ENCODE measurements around the gene COQ8B. TPM values are rescaled to one million over a fixed set of nuclear protein-coding genes. Genes with fewer than 3 reads are reported as not detected.
"Not testable (repeated sequence)": the region's sequence is repeated elsewhere in the genome, so short reads cannot be mapped to it uniquely, and the experiment has no call there.

The COQ8B gene
- total and polyA plus RNA-seq, 9 donors: 18.2 to 26.5 (median 23.3) TPM

DNA sequence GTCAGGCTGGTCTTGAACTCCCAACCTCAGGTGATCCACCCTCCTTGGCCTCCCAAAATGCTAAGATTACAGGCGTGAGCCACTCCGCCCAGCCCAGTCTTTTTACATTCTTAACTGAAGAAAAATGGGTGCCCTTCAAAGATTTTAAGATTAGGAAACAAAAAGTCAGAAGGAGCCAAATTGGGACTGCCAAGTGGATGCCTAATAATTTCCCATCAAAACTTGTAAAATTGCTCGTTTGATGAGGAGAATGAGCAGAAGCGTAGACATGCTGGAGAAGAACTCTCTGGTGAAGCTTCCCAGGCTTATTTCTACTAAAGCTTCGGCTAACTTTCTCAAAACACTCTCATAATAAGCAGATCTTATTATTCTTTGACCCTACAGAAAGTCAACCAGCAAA lies 57.6 kb downstream of the COQ8B start:
- Histone ChIP-seq H3K27ac (ENCODE audit: low read length) (no peak overlapping the region), H3K4me1 (ENCODE audit: control insufficient read depth, insufficient read depth, low read length) (peaks cover 10% of the 10 kb centered on the region), H3K4me3 (ENCODE audit: low read length) (no peak overlapping the region), H3K9me3 (replicated peaks; ENCODE audit: control insufficient read depth, low read depth, low read length) (no peaks in the 10 kb centered on the region), H3K36me3 (ENCODE audit: control insufficient read depth, insufficient read depth, low read length) (no peaks in the 10 kb centered on the region), H3K27me3 (ENCODE audit: control insufficient read depth, insufficient read depth, low read length) (peaks cover 5% of the 10 kb centered on the region)
- 79% methylated on average over 2 of the region's 5 CpGs for WGBS (ENCODE audit: insufficient coverage)
- no peak for DNase-seq

DNA sequence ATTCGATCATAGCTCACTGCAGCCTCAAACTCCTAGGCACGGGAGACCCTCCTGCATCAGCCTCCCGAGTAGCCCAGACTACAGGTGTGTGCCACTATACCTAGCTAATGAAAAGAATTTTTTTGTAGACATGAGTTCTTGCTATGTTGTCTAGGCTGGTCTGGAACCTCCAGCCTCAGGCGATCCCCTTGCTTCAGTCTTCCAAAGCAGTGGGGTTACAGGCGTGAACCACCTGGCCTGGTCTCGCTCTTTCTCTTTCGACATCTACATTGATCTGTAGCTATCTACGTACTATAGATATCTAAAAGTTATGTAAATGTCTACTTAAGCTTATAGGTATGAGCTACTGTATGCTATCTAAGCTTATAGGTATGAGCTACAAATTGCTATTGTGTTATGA lies 58.7 kb downstream of the COQ8B start:
- WGBS (ENCODE audit: insufficient coverage): 80% methylated on average over 2 of the region's 8 CpGs
- peaks cover under 1% of the 10 kb centered on the region for H3K4me1 ChIP-seq (ENCODE audit: control insufficient read depth, insufficient read depth, low read length)
- H3K4me3 ChIP-seq (ENCODE audit: low read length): no peak overlapping the region
- no peak overlapping the region for H3K27ac ChIP-seq (ENCODE audit: low read length)
- DNase-seq: no peak
- H3K9me3 ChIP-seq (replicated peaks; ENCODE audit: control insufficient read depth, low read depth, low read length): no peaks in the 10 kb centered on the region
- H3K27me3 ChIP-seq (ENCODE audit: control insufficient read depth, insufficient read depth, low read length): peaks cover 5% of the 10 kb centered on the region
- no peaks in the 10 kb centered on the region for H3K36me3 ChIP-seq (ENCODE audit: control insufficient read depth, insufficient read depth, low read length)

DNA sequence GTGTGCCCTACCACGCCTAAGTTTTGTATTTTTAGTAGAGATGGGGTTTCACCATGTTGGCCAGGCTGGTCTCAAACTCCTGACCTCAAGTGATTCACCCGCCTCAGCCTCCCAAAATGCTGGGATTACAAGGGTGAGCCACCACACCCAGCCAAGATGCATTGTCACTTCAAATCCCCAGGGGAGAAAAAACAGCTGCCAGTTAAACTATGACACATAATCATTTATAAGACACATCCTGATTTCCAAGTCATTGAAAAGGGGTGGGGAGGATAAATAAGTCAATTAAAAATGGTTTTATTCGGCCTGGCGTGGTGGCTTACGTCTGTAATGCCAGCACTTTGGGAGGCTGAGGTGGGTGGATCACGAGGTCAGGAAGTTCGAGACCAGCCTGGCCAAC lies 61.0 kb downstream of the COQ8B start:
- DNase-seq; H3K4me3 ChIP-seq (ENCODE audit: low read length); H3K27me3 ChIP-seq (ENCODE audit: control insufficient read depth, insufficient read depth, low read length); H3K4me1 ChIP-seq (ENCODE audit: control insufficient read depth, insufficient read depth, low read length); H3K9me3 ChIP-seq (replicated peaks; ENCODE audit: control insufficient read depth, low read depth, low read length); H3K27ac ChIP-seq (ENCODE audit: low read length); H3K36me3 ChIP-seq (ENCODE audit: control insufficient read depth, insufficient read depth, low read length): not testable (repeated sequence)
- 86% methylated on average over 1 of the region's 7 CpGs for WGBS (ENCODE audit: insufficient coverage)

DNA sequence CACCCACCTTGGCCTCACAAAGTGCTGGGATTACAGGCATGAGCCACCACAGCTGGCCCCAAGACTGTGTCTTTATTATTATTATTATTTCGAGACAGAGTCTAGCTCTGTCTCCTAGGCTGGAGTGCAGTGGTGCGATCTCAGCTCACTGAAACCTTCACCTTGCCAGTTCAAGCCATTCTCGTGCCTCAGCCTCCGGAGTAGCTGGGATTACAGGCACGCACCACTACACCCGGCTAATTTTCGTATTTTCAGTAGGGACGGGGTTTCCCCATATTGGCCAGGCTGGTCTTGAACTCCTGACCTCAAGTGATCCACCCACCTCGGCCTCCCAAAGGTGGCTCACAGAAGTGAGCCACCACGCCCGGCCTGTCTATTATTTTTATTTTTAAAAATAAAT lies 64.4 kb downstream of the COQ8B start:
- WGBS (ENCODE audit: insufficient coverage): 93% methylated on average over 7 of the region's 11 CpGs
- H3K4me1 ChIP-seq (ENCODE audit: control insufficient read depth, insufficient read depth, low read length); DNase-seq; H3K4me3 ChIP-seq (ENCODE audit: low read length); H3K36me3 ChIP-seq (ENCODE audit: control insufficient read depth, insufficient read depth, low read length); H3K27ac ChIP-seq (ENCODE audit: low read length); H3K9me3 ChIP-seq (replicated peaks; ENCODE audit: control insufficient read depth, low read depth, low read length); H3K27me3 ChIP-seq (ENCODE audit: control insufficient read depth, insufficient read depth, low read length): not testable (repeated sequence)

DNA sequence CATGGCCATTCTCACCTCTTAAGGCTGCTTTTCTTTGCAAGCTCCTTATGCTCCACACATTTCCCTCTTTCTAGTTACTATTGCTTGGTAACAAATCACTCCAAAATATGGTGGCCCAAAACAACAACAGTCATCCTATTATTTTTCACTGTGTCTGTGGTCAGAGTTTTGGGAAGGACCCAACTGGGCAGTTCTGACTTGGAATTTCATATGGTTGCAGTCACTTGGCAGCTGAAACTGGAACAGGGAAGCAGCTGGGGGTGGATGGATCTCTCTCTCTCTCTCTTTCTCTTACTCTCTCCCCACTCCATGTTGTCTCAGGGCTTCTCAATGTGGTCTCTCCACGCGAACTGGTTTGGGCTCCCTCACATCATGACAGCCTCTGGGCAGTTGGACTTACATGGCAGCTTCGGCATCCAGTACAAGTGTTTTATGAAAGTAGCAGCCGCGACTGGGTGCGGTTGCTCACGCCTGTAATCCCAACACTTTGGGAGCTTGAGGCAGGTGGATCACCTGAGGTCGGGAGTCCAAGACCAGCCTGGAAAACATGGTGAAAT lies 65.9 kb downstream of the COQ8B start:
- Histone ChIP-seq H3K9me3 (replicated peaks; ENCODE audit: control insufficient read depth, low read depth, low read length) (no peaks in the 10 kb centered on the region), H3K36me3 (ENCODE audit: control insufficient read depth, insufficient read depth, low read length) (no peaks in the 10 kb centered on the region), H3K4me1 (ENCODE audit: control insufficient read depth, insufficient read depth, low read length) (peaks cover 19% of the 10 kb centered on the region), H3K27ac (ENCODE audit: low read length) (peak overlapping the region; percentile 32), H3K4me3 (ENCODE audit: low read length) (no peak overlapping the region), H3K27me3 (ENCODE audit: control insufficient read depth, insufficient read depth, low read length) (peaks cover 2% of the 10 kb centered on the region)
- 83% methylated on average over 8 of the region's 8 CpGs for WGBS (ENCODE audit: insufficient coverage)
- peak; percentile 82 for DNase-seq

DNA sequence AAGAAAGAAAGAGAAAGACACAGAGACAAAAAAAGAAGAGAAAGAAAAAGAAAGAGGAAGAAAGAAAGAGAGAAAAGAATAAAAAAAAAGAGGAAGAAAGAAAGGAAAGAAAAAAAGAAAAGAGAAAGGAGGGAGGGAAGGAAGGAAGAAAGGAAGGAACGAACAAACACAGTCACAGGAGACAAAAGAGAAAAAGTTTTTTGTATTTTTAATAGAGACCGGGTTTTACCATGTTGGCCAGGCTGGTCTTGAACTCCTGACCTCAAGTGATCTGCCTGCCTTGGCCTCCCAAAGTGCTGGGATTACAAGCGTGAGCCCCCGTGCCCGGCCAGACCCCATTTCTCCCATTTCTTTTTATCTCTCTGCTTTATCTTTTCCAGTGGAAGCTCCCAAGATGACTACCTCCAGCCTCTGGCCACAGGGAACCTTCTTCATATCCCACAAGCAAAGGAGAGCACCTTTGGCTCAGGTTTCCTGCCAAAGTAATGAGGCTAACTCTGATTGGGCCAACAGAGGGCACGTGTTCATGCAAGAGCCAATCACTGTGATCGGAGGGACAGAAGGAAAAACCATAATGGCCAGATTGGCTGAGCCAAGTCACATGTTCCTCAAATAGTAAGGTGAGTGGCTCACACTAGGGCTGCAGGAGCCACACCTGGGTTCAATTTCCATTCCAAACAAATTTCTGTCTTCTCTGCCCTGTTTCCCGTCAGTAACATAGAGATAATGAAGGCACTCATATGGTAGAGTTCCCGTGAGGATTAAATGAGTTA lies 66.6 kb downstream of the COQ8B start:
- H3K4me3 ChIP-seq (ENCODE audit: low read length); H3K36me3 ChIP-seq (ENCODE audit: control insufficient read depth, insufficient read depth, low read length); H3K9me3 ChIP-seq (replicated peaks; ENCODE audit: control insufficient read depth, low read depth, low read length); DNase-seq; H3K27me3 ChIP-seq (ENCODE audit: control insufficient read depth, insufficient read depth, low read length): not testable (repeated sequence)
- Histone ChIP-seq H3K4me1 (ENCODE audit: control insufficient read depth, insufficient read depth, low read length) (peaks cover 22% of the 10 kb centered on the region), H3K27ac (ENCODE audit: low read length) (peak overlapping the region; percentile 32)
- 79% methylated on average over 4 of the region's 9 CpGs for WGBS (ENCODE audit: insufficient coverage)

DNA sequence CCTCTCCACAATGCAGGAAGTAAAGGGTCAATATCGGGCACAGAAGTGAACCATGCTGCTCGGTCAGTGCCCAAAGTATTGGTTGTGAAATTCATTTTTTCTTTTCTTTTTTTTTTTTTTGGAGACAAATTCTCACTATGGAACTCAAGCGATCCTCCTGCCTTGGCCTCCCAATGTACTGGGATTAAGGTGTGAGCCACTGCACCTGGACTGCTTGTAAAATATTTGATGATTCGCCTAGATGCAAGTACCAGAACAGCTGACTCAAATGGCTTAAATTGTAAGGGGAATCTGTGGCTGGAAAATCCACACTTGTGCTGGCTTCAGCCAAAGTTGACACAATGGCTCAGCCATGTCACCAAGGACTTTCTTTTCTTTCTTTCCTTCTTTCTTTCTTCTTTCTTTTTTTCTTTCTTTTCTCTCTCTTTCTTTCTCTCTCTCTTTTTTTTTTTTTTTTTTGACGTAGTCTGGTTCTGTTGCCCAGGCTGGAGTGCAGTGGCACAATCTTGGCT lies 69.9 kb downstream of the COQ8B start:
- Histone ChIP-seq H3K27me3 (ENCODE audit: control insufficient read depth, insufficient read depth, low read length) (peaks cover 2% of the 10 kb centered on the region), H3K4me3 (ENCODE audit: low read length) (no peak overlapping the region), H3K36me3 (ENCODE audit: control insufficient read depth, insufficient read depth, low read length) (no peaks in the 10 kb centered on the region), H3K4me1 (ENCODE audit: control insufficient read depth, insufficient read depth, low read length) (peaks cover 22% of the 10 kb centered on the region), H3K9me3 (replicated peaks; ENCODE audit: control insufficient read depth, low read depth, low read length) (no peaks in the 10 kb centered on the region), H3K27ac (ENCODE audit: low read length) (peak overlapping the region; percentile 67)
- WGBS (ENCODE audit: insufficient coverage): 0% methylated on average over 1 of the region's 5 CpGs
- peak; percentile 62 for DNase-seq

DNA sequence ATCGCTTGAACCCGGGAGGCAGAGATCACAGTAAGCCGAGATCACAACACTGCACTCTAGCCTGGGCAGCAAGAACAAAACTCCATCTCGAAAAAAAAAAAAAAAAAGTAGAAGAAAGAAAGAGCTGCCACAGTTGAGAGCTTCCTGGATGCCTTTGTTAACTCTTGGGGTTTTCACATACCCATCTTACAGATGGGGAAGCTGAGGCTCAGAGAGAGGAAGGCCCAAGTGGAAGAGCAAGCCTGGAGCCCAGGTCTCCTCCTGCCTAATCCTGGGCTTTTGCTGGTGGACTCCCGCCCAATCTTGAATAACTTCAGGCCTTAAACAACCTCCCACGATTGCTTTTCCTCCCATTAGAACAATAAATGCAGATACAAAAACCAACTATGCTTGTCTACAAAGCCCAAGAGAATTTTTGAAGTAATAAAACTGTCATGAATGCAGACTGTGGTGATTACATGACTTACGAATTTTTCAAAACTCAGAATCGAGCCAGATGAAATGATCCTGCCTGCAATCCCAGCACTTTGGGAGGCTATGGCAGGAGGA lies 73.9 kb downstream of the COQ8B start:
- Histone ChIP-seq H3K4me1 (ENCODE audit: control insufficient read depth, insufficient read depth, low read length) (peaks cover 22% of the 10 kb centered on the region), H3K27me3 (ENCODE audit: control insufficient read depth, insufficient read depth, low read length) (no peaks in the 10 kb centered on the region), H3K27ac (ENCODE audit: low read length) (no peak overlapping the region), H3K9me3 (replicated peaks; ENCODE audit: control insufficient read depth, low read depth, low read length) (no peaks in the 10 kb centered on the region), H3K4me3 (ENCODE audit: low read length) (no peak overlapping the region), H3K36me3 (ENCODE audit: control insufficient read depth, insufficient read depth, low read length) (no peaks in the 10 kb centered on the region)
- no CpG with 5 or more reads among the region's 8 CpGs for WGBS (ENCODE audit: insufficient coverage)
- peak; percentile 63 for DNase-seq

DNA sequence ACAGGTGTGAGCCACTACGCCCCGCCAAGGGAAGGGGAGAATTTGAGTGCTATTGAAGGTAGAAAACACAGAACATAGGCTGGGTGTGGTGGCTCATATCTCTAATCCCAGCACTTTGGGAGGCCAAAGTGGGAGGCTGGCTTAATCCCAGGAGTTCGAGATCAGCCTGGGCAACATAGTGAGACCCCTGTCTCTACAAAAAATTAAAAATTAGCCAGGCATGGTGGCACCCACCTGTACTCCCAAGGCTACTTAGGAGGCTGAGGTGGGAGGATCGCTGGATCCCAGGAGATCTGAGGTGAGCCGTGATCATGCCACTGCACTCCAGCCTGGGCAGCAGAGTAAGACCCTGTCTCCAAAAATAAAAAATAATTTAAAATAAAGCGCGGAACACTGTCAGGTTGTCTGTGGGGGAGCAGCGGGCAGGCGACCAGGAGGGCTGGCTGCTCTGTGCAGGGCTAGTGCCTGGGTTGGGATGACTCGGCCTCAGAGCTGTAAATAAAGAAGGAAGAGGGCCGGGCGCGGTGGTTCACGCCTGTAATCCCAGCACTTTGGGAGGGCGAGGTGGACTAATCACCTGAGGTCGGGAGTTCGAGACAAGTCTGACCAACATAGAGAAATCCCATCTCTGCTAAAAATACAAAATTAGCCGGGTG lies 74.5 kb downstream of the COQ8B start:
- Histone ChIP-seq H3K27me3 (ENCODE audit: control insufficient read depth, insufficient read depth, low read length) (no peaks in the 10 kb centered on the region), H3K9me3 (replicated peaks; ENCODE audit: control insufficient read depth, low read depth, low read length) (no peaks in the 10 kb centered on the region), H3K27ac (ENCODE audit: low read length) (peak overlapping the region; percentile 77), H3K4me3 (ENCODE audit: low read length) (no peak overlapping the region), H3K4me1 (ENCODE audit: control insufficient read depth, insufficient read depth, low read length) (peaks cover 22% of the 10 kb centered on the region), H3K36me3 (ENCODE audit: control insufficient read depth, insufficient read depth, low read length) (no peaks in the 10 kb centered on the region)
- 94% methylated on average over 7 of the region's 18 CpGs for WGBS (ENCODE audit: insufficient coverage)
- no peak for DNase-seq
